SIG-M5 (cell line): ENCODE measurements around the gene BMP8B.

Source experiments
- DNase-seq: peaks from one replicate; lab custom pipeline; 2025; lab: John Stamatoyannopoulos, UW

The BMP8B gene

GRCh38 chr1:39758556-39759435 lies 29.9 kb downstream of the BMP8B start:
- no peak for DNase-seq

DNA sequence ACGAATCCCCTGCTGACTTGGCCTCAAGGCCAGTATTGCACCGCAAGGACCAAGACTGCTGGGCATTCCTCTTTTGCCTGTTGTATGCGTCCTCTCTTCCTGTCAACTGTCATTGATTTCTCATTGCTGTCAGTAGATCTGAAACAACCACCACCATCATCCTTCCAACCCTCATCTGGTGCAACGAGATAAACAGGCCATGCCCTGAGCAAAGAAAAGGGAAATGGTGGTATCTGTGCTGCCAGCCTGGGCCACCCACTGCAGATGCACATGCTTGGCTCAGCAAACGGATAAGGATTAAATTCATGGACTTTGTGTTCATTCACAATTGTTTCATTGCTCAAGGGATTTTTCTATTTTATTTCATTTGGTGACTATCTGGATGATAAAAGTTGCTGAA lies 31.2 kb downstream of the BMP8B start:
- no peak for DNase-seq

GRCh38 chr1:39755965-39756659 lies 32.6 kb downstream of the BMP8B start:
- DNase-seq = no peak

GRCh38 chr1:39754906-39755504 lies 33.7 kb downstream of the BMP8B start:
- DNase-seq = no peak

DNA sequence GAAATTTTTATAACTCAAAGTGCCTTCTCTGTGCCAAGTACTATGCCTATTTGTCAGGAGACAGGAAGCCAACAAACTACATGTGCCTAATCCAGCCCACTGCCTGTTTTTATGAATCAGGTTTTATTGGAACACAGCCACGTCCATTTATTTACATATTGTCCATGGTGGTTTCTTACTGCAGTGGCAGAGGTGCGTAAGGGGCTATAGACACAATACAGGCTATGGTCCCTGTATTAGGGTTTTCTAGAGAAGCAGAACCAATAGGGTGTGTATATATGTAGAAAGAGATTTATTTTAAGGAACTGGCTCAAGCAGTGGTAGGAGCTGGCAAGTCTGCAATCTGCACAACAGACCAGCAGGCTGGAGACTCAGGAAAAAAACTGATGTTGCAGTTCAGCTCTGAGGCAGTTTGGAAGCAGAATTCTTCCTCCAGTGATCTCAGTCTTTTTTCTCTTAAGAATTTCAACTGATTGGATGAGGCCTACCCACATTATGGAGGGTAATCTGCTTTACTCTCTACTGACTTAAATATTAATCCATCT lies 34.6 kb downstream of the BMP8B start:
- no peak for DNase-seq

GRCh38 chr1:39753132-39754025 lies 35.3 kb downstream of the BMP8B start:
- no peak for DNase-seq

- DNase-seq = no peak
Observed at GRCh38 chr1:39752703-39753102, 36.0 kb downstream of the BMP8B start.

DNA sequence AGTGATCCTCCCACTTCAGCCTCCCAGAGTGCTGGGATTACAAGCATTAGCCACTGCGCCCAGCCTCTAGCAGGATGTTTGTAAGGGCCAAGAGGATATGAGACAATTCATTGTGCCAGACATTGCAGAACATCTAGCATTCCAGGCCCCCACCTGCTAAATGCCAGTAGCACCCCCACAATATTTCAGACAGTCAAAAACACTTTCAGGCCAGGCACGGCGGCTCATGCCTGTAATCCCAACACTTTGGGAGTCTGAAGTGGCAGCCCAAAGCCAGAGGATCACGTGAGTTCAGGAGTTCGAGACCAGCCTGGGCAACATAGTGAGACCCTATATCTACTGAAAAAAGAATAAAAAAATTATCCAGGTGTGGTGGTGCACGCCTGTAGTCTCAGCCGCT lies 37.1 kb downstream of the BMP8B start:
- DNase-seq = no peak

- no peak for DNase-seq
Observed at GRCh38 chr1:39745016-39745670, 43.5 kb downstream of the BMP8B start.

DNA sequence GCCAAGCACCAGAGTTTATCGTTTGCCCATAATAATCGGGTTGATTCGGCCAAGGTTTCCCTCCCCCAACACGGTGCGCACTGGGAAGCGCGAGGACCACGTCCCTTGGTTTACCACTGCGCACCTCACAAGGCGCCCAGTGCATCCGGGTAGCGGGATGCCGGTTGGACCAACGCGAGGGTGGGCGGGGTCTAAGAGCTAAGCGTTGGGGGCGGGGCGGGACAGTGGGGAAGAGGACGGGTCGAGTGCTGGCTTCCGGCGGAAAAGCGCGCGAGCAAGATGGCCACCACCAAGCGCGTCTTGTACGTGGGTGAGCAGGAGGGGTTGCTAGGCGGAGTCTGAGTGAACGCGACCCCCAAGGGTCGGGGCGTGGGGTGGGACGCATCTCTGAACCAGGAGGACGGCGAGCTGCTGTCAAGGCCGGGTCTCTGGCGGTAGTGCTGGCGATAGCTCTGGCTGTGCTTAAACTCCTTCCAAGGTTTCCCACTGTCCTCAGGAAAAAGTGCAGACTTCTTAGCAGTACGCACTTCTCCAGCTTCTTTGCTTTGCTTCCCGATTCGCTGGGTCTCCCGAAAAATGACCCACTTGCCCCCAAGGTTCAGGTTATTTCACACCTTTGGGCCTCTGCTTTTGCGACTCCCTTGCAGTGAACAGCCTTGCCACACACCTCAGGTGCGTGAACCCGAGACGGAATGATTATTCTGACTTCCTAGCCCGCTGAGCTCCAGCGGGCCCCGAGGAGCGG lies 49.9 kb downstream of the BMP8B start, which contains the start of gene PPIE:
TSS of gene PPIE (plus strand) at position 261 of the 745 bp plus-strand sequence. CDS start at position 280, 19 bp downstream.
- peak; percentile 5 for DNase-seq

GRCh38 chr1:39737546-39738169 lies 51.0 kb downstream of the BMP8B start:
- DNase-seq = no peak

DNA sequence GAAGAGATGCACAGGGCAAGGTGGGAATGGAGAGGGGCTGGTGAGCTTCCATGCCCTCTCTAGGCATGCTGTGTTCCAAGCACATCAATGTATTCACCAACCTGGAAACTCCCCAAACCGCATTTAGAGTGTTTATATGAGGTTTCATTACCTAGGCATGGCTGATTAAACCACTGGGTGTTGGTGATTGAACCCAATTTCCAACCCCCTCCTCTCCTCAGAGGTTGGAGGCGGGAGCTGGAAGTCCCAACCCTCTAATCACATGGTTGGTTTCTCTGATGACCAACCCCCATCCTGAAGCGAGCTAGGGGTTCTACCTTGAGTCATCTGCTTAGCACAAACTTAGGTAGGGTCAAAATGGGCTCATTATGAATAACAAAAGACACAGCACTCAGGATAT lies 52.9 kb downstream of the BMP8B start:
- DNase-seq = no peak

DNA sequence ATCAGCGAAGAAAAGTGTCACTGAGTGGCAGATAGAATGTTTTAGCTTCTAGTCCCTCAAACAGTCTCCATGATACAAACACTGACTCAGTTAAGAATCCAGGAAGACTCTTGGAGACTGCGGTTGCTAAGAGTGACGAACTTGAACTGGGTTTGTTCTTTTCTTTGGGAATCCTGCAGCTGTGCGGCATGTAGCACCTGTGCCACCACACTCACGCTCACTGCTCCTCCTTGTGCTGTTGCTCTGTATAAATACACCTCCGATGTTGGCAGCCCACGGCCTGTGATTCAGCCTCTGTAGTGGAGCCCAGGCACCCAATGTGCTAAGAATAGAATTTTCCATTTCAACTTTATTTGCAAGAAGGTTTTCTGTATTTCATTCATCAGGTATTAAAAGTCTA lies 55.5 kb downstream of the BMP8B start:
- no peak for DNase-seq

DNA sequence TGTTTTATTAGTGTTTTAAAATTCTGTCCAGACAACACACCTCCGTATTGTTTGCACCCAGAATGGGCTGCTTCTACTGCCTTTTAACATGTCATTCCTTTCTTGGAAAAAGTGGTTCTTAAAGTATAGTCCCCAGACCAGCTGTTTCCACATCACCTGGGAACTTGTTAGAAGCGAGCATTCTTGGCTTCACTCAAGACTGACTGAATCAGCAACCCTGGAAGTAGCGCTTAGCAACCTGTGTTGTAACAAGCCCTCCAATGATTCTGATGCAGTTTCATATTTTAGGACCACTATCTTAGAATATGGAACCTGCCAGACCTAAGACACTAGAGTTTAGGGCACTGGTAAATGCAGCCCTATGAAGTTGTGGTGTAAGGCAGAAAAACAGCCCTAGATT lies 55.9 kb downstream of the BMP8B start:
- DNase-seq = no peak

GRCh38 chr1:39729842-39730241 lies 58.8 kb downstream of the BMP8B start:
- DNase-seq = no peak

DNA sequence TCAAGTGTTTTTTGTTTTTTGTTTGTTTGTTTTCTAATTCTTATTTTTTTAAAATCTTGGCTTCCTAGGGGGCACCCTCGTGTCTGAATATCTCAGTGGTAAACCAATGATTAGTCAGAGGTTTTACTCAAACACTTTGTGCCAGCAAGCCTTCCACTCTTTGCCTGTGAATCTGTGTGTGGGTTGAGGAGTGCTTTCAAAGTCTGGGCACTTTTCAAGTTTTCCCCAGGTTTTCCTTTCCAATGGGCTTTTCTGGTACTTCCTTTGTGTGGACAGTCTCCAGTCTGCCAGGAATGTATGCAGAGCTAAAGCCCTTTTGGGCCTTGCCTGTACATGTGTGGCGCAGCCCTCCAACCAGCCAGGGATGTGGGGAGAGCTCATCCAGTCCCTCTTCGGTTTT lies 59.6 kb downstream of the BMP8B start:
- no peak for DNase-seq

- DNase-seq = no peak
Observed at GRCh38 chr1:39727932-39728317, 60.7 kb downstream of the BMP8B start.

DNA sequence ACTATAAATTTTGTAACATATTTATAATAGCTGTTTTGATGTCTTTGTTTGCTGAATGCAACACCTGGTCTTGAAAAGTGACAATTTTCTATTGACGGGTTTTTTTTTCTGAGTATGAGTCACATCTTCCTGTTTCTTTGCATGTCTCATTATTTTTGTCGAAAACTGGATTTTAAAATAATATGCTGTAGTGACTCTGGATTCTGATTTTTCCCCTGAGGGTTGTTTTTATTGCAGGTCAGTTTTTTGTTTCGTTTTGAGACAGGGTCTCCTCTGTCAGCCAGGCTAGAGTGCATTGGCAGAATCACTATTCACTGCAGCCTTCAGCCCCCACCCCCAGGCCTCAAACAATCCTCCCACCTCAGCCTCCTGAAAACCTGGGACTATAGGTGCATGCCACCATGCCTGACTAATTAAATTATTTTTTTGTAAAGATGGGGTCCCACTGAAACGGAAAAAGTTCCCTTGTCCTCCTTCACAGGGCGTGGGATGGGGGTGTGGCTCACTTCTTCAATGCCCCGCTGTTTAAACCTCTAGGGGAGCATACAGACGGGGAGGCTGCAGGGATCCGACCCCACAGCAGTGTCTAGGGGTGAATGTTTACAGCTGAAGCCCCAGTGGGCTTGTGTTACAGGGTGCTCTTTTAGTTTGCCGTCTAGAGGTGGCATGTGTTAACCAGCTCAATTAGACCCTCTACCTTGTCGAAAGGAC lies 61.3 kb downstream of the BMP8B start:
- no peak for DNase-seq

DNA sequence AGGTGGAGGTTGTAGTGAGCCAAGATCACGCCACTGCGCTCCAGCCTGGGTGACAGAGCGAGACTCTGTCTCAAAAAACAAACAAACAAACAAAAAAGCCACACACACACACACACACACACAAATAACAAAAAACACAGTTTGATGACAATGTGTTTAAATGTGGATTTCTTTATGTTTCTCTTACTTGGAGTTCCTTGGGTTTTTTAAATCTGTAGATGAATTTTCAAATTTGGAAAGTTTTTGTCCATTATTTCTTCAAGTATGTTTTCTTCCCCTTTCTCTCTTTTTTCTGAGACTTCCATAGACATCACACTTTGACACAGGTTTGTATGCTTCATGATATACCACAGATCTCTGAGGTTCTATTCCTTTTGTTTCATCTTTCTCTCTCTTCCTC lies 62.1 kb downstream of the BMP8B start:
- no peak for DNase-seq
